HepG2 (cell line): ENCODE data around the gene IPO13. TPM values are rescaled to one million over a fixed set of nuclear protein-coding genes. Genes with fewer than 3 reads are reported as not detected.

ENCODE experiments used
- ARNT2 ChIP-seq: sonication (generic); formaldehyde crosslinking; IDR thresholded peaks from 2 replicates; pipeline ENCODE4 v1.8.0; 2022; ENCODE audit warnings: mild to moderate bottlenecking, low read depth, missing genetic modification reagents, moderate library complexity
- CEBPG ChIP-seq: IDR thresholded peaks from 2 replicates; pipeline ENCODE4 v1.6.1; 2016
- CREM ChIP-seq, 2 experiments: sonication (generic) in 1 of 2; formaldehyde crosslinking in 1 of 2; IDR thresholded peaks; 2 replicates each; pipeline versions ENCODE4 v1.4.0 to v1.6.1; 2016 to 2020; ENCODE audit warnings: antibody characterized with exemption in 1 of 2, mild to moderate bottlenecking in 1 of 2, missing genetic modification reagents in 1 of 2
- DNMT1 ChIP-seq: sonication (generic); formaldehyde crosslinking; IDR thresholded peaks from 2 replicates; pipeline ENCODE4 v1.5.1; 2020; ENCODE audit warnings: mild to moderate bottlenecking, missing genetic modification reagents
- EED ChIP-seq: sonication (generic); formaldehyde crosslinking; IDR thresholded peaks from 2 replicates; pipeline ENCODE4 v1.5.0; 2020; ENCODE audit warnings: mild to moderate bottlenecking, missing genetic modification reagents
- KDM5B ChIP-seq: sonication (generic); formaldehyde crosslinking; IDR thresholded peaks from 2 replicates; pipeline ENCODE4 v1.4.0; 2020; ENCODE audit warnings: missing genetic modification reagents, mild to moderate bottlenecking, borderline replicate concordance
- KLF11 ChIP-seq: IDR thresholded peaks from 2 replicates; pipeline ENCODE4 v1.6.1; 2016; ENCODE audit warnings: missing compliant biosample characterization
- KMT2B ChIP-seq: IDR thresholded peaks from 2 replicates; pipeline ENCODE4 v1.6.1; 2016; ENCODE audit warnings: missing genetic modification reagents, missing compliant biosample characterization
- NR2F6 ChIP-seq, 2 experiments: IDR thresholded peaks; 2 replicates each; pipeline ENCODE4 v1.6.1; 2016; ENCODE audit warnings: antibody characterized with exemption in 1 of 2, mild to moderate bottlenecking in 1 of 2
- PHF21A ChIP-seq: sonication (generic); formaldehyde crosslinking; IDR thresholded peaks from 2 replicates; pipeline ENCODE4 v1.5.0; 2020; ENCODE audit warnings: mild to moderate bottlenecking, missing genetic modification reagents
- POGK ChIP-seq: sonication (generic); formaldehyde crosslinking; conservative IDR thresholded peaks from 2 replicates; pipeline ENCODE4 v1.8.0; 2022; ENCODE audit warnings: mild to moderate bottlenecking, moderate library complexity, missing genetic modification reagents
- SP140L ChIP-seq: sonication (generic); formaldehyde crosslinking; IDR thresholded peaks from 2 replicates; pipeline ENCODE4 v1.4.0; 2020; ENCODE audit warnings: missing genetic modification reagents, borderline replicate concordance
- ZFY ChIP-seq: sonication (generic); formaldehyde crosslinking; IDR thresholded peaks from 2 replicates; pipeline ENCODE4 v1.4.0; 2020; ENCODE audit warnings: missing genetic modification reagents
- ZNF263 ChIP-seq: sonication (generic); formaldehyde crosslinking; IDR thresholded peaks from 2 replicates; pipeline ENCODE4 v1.4.0; 2020; ENCODE audit warnings: missing genetic modification reagents
- ZNF343 ChIP-seq: sonication (generic); formaldehyde crosslinking; IDR thresholded peaks from 2 replicates; pipeline ENCODE4 v1.4.0; 2020; ENCODE audit warnings: mild to moderate bottlenecking, missing genetic modification reagents
- ZNF430 ChIP-seq: sonication (generic); formaldehyde crosslinking; IDR thresholded peaks from 2 replicates; pipeline ENCODE4 v1.9.0; 2021; ENCODE audit warnings: mild to moderate bottlenecking, missing genetic modification reagents
- ZNF605 ChIP-seq: sonication (generic); formaldehyde crosslinking; IDR thresholded peaks from 2 replicates; pipeline ENCODE4 v1.8.0; 2022; ENCODE audit warnings: mild to moderate bottlenecking, missing genetic modification reagents
- ZNF678 ChIP-seq: sonication (generic); formaldehyde crosslinking; IDR thresholded peaks from 2 replicates; pipeline ENCODE4 v1.4.0; 2020; ENCODE audit warnings: mild to moderate bottlenecking, missing genetic modification reagents
- polyA plus RNA-seq, 8 experiments: library from polyadenylated mRNA; depleted of rRNA in 3 of 8; stranded (reverse) in 7 of 8; unstranded in 1 of 8; fragments of >200 nt; fragmentation: Illumina TruSeq in 4 of 8; extraction: Trizol in 4 of 8; gene quantifications; 2 replicates each; pipeline versions ENCODE4 v1.2.1 to v1.2.3, GENCODE V29; 2011 to 2016; ENCODE audit warnings: low read depth in 4 of 8, missing spikeins in 1 of 8, mixed read lengths in 1 of 8; ENCODE audit not compliant: insufficient read depth in 1 of 8
- total RNA-seq, 5 experiments: library from RNA; depleted of rRNA; stranded (reverse); fragments of >200 nt; fragmentation: Illumina TruSeq; extraction: Trizol; gene quantifications; 2 replicates each; pipeline ENCODE4 v1.2.3, GENCODE V29; 2016; ENCODE audit warnings: low read depth in 1 of 5
- TF ChIP-seq, protein P1 (sequence below): sonication (generic); formaldehyde crosslinking; IDR thresholded peaks from 2 replicates; pipeline ENCODE4 v1.5.1; 2020; ENCODE audit warnings: mild to moderate bottlenecking, missing genetic modification reagents, moderate library complexity
- TF ChIP-seq, protein P2 (sequence below): sonication (generic); formaldehyde crosslinking; IDR thresholded peaks from 2 replicates; pipeline ENCODE4 v1.5.1; 2020; ENCODE audit warnings: mild to moderate bottlenecking, missing genetic modification reagents, borderline replicate concordance

Gene IPO13
- total and polyA plus RNA-seq, 2 of the 13 experiments (the other 11 are each of a cell fraction or from before 2014, with no cell fraction given): 12.9 to 15.6 TPM

DNA sequence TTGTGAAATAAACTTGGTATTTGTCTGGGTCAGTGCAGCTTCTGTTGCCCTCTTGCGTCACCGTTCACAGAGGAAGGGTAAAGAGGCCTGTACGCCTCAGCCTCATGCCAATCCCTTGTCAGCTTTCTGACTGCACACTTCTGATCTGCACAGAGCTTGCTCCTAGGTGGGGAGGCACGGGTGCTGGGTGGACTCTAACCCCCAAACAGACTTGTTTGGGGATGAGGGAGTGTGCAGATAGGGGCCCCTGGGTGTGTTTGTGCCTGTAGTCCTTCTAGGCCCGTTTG lies 31.5 kb downstream of the IPO13 start (continued):
- TF ChIP-seq, protein P1, sequence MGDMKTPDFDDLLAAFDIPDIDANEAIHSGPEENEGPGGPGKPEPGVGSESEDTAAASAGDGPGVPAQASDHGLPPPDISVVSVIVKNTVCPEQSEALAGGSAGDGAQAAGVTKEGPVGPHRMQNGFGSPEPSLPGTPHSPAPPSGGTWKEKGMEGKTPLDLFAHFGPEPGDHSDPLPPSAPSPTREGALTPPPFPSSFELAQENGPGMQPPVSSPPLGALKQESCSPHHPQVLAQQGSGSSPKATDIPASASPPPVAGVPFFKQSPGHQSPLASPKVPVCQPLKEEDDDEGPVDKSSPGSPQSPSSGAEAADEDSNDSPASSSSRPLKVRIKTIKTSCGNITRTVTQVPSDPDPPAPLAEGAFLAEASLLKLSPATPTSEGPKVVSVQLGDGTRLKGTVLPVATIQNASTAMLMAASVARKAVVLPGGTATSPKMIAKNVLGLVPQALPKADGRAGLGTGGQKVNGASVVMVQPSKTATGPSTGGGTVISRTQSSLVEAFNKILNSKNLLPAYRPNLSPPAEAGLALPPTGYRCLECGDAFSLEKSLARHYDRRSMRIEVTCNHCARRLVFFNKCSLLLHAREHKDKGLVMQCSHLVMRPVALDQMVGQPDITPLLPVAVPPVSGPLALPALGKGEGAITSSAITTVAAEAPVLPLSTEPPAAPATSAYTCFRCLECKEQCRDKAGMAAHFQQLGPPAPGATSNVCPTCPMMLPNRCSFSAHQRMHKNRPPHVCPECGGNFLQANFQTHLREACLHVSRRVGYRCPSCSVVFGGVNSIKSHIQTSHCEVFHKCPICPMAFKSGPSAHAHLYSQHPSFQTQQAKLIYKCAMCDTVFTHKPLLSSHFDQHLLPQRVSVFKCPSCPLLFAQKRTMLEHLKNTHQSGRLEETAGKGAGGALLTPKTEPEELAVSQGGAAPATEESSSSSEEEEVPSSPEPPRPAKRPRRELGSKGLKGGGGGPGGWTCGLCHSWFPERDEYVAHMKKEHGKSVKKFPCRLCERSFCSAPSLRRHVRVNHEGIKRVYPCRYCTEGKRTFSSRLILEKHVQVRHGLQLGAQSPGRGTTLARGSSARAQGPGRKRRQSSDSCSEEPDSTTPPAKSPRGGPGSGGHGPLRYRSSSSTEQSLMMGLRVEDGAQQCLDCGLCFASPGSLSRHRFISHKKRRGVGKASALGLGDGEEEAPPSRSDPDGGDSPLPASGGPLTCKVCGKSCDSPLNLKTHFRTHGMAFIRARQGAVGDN: peak; percentile 87
- peak; percentile 24; the same call in 1 of the 2 replicates for TF ChIP-seq KMT2B (CRISPR knock-in tag)
- TF ChIP-seq KDM5B (CRISPR knock-in tag): no peak
- TF ChIP-seq EED (CRISPR knock-in tag): no peak
- peak; percentile 41; the same call in 1 of the 2 replicates for TF ChIP-seq ARNT2 (CRISPR knock-in tag)
- TF ChIP-seq ZNF605 (CRISPR knock-in tag): peak; percentile 83
- 0 out of 2 replicates have a peak, but pooled peaks have one; percentile 71 for TF ChIP-seq ZNF430 (CRISPR knock-in tag)
- TF ChIP-seq, protein P2, sequence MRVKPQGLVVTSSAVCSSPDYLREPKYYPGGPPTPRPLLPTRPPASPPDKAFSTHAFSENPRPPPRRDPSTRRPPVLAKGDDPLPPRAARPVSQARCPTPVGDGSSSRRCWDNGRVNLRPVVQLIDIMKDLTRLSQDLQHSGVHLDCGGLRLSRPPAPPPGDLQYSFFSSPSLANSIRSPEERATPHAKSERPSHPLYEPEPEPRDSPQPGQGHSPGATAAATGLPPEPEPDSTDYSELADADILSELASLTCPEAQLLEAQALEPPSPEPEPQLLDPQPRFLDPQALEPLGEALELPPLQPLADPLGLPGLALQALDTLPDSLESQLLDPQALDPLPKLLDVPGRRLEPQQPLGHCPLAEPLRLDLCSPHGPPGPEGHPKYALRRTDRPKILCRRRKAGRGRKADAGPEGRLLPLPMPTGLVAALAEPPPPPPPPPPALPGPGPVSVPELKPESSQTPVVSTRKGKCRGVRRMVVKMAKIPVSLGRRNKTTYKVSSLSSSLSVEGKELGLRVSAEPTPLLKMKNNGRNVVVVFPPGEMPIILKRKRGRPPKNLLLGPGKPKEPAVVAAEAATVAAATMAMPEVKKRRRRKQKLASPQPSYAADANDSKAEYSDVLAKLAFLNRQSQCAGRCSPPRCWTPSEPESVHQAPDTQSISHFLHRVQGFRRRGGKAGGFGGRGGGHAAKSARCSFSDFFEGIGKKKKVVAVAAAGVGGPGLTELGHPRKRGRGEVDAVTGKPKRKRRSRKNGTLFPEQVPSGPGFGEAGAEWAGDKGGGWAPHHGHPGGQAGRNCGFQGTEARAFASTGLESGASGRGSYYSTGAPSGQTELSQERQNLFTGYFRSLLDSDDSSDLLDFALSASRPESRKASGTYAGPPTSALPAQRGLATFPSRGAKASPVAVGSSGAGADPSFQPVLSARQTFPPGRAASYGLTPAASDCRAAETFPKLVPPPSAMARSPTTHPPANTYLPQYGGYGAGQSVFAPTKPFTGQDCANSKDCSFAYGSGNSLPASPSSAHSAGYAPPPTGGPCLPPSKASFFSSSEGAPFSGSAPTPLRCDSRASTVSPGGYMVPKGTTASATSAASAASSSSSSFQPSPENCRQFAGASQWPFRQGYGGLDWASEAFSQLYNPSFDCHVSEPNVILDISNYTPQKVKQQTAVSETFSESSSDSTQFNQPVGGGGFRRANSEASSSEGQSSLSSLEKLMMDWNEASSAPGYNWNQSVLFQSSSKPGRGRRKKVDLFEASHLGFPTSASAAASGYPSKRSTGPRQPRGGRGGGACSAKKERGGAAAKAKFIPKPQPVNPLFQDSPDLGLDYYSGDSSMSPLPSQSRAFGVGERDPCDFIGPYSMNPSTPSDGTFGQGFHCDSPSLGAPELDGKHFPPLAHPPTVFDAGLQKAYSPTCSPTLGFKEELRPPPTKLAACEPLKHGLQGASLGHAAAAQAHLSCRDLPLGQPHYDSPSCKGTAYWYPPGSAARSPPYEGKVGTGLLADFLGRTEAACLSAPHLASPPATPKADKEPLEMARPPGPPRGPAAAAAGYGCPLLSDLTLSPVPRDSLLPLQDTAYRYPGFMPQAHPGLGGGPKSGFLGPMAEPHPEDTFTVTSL (CRISPR knock-in tag): 0 out of 2 replicates have a peak, but pooled peaks have one; percentile 26
- TF ChIP-seq ZNF678 (CRISPR knock-in tag): no peak
- 0 out of 2 replicates have a peak, but pooled peaks have one; percentile 20 for TF ChIP-seq ZNF343 (CRISPR knock-in tag)
- peak; percentile 62; the same call in 1 of the 2 replicates for TF ChIP-seq ZNF263 (CRISPR knock-in tag)
- TF ChIP-seq DNMT1: no peak
- no peak for TF ChIP-seq KLF11 (CRISPR knock-in tag)
- 0 out of 2 replicates have a peak, but pooled peaks have one; percentile 78 for TF ChIP-seq SP140L (CRISPR knock-in tag)
- TF ChIP-seq NR2F6 (IDR thresholded peaks at IDR 0.05): no peak
- peak; percentile 39; the same call in 1 of the 2 replicates for TF ChIP-seq NR2F6 (CRISPR knock-in tag; IDR thresholded peaks at IDR 0.05)
- TF ChIP-seq ZFY (CRISPR knock-in tag): peak; percentile 45
- 0 out of 2 replicates have a peak, but pooled peaks have one; percentile 3 for TF ChIP-seq CREM (IDR thresholded peaks at IDR 0.05)
- TF ChIP-seq CREM (CRISPR knock-in tag; IDR thresholded peaks at IDR 0.05): no peak
- no peak for TF ChIP-seq POGK (CRISPR knock-in tag)
- peak; percentile 94 for TF ChIP-seq CEBPG (CRISPR knock-in tag)
- peak; percentile 41; the same call in 1 of the 2 replicates for TF ChIP-seq PHF21A (CRISPR knock-in tag)
